ENCODE results near the gene HTRA3. TPM values are rescaled to one million over a fixed set of nuclear protein-coding genes. Genes with fewer than 3 reads are reported as not detected.

HTRA3 gene
- total RNA-seq, 2 donors from 2014 or later: 52.6 to 55.5 TPM

DNA sequence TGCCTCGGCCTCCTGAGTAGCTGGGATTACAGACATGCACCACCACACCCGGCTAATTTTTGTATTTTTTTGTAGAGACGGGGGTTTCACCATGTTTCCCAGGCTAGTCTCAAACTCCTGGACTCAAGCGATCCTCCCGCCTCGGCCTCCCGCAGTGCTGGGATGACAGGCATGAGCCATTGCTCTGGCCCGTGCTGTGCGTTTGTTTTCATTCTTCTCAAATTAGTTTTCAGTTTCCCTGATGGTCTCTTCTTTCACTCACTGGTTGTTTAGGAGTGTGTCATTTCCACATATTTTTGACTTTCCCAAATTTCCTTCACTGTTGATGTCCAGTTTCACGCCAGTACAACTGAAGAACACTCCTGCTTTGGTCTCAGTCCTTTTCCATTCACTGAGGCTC, 38.7 kb upstream of the HTRA3 start:
- DNase-seq (ENCODE audit: low spot score): no peak
- no peak for TF ChIP-seq CTCF (IDR thresholded peaks at IDR 0.05)
- H3K27me3 ChIP-seq (replicated peaks; ENCODE audit: insufficient read depth): no peaks in the 10 kb centered on the region
- H3K4me3 ChIP-seq: no peak overlapping the region
- peaks cover 8 to 25% of the 10 kb centered on the region in 2 donors for H3K4me1 ChIP-seq (ENCODE audit: control insufficient read depth in 1 of 2, low read depth in 2 of 2)
- no peak for ATAC-seq (ENCODE audit: insufficient number of reproducible peaks, low FRiP score, low read depth)
- peaks cover 2% of the 10 kb centered on the region for H3K36me3 ChIP-seq
- no peaks in the 10 kb centered on the region for H3K9me3 ChIP-seq
- H3K27ac ChIP-seq: no peak overlapping the region

DNA sequence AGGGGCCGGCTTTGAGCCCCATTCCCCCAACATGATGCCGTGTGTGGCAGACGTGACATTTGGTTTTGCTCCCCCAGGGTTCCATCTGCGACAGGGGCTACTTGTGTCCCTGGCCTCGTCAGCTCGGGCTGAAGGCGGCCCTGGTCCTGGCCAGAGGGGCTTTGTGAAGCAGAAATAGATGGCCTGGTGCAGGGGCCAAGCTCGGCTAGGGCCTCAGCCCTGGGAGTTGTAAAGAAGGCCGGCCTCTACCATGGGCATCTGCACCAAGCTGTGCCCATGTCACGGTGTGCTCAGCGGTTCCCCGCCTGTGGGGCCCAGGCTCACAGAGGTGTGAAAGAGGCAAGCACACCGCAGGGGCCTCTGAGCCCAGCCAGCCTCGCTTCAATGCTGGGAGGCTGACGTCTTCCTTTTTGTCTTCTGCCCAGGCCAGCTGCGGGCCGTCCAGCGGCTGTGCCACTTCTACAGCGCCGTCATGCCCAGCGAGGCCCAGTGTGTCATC, 38.0 kb upstream of the HTRA3 start:
- no peak for ATAC-seq (ENCODE audit: insufficient number of reproducible peaks, low FRiP score, low read depth)
- H3K4me3 ChIP-seq: no peak overlapping the region
- H3K27me3 ChIP-seq (replicated peaks; ENCODE audit: insufficient read depth): no peaks in the 10 kb centered on the region
- H3K4me1 ChIP-seq (ENCODE audit: control insufficient read depth in 1 of 2, low read depth in 2 of 2): peaks cover 8 to 19% of the 10 kb centered on the region in 2 donors
- H3K9me3 ChIP-seq: no peaks in the 10 kb centered on the region
- TF ChIP-seq CTCF (IDR thresholded peaks at IDR 0.05): no peak
- H3K36me3 ChIP-seq: peaks cover 2% of the 10 kb centered on the region
- no peak for DNase-seq (ENCODE audit: low spot score)
- no peak overlapping the region for H3K27ac ChIP-seq

DNA sequence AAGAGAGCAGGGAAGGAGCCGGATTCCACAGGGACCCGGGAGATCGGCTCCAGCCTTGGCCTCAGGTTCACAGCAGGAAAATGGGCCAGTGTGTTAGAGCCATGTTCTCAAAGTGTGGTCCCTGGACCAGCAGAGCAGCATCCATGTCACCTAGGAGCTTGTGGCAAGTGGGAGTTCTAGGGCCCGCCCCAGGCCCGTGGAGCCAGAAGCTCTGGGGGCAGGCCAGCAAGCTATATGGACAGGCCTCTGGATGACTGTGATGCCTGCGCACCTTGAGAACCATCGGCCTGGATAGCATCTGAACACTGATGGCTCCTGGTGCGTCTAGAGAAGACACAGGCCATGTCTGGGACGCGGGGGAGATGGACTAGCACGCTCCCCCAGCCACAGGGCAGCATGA, 36.8 kb upstream of the HTRA3 start:
- no peak for DNase-seq (ENCODE audit: low spot score)
- no peak for TF ChIP-seq CTCF (IDR thresholded peaks at IDR 0.05)
- no peaks in the 10 kb centered on the region for H3K9me3 ChIP-seq
- ATAC-seq (ENCODE audit: insufficient number of reproducible peaks, low FRiP score, low read depth): no peak
- no peak overlapping the region for H3K27ac ChIP-seq
- H3K4me1 ChIP-seq (ENCODE audit: control insufficient read depth in 1 of 2, low read depth in 2 of 2): peaks cover 8 to 13% of the 10 kb centered on the region in 2 donors
- H3K4me3 ChIP-seq: no peak overlapping the region
- peaks cover 2% of the 10 kb centered on the region for H3K36me3 ChIP-seq
- H3K27me3 ChIP-seq (replicated peaks; ENCODE audit: insufficient read depth): no peaks in the 10 kb centered on the region

GRCh38 chr4:8233672-8234484, 35.7 kb upstream of the HTRA3 start:
- H3K9me3 ChIP-seq: no peaks in the 10 kb centered on the region
- peaks cover 2% of the 10 kb centered on the region for H3K36me3 ChIP-seq
- peaks cover under 1 to 2% of the 10 kb centered on the region in 2 donors for H3K4me1 ChIP-seq (ENCODE audit: control insufficient read depth in 1 of 2, low read depth in 2 of 2)
- no peak for TF ChIP-seq CTCF (IDR thresholded peaks at IDR 0.05)
- ATAC-seq (ENCODE audit: insufficient number of reproducible peaks, low FRiP score, low read depth) (no peak), DNase-seq (ENCODE audit: low spot score) (no peak)
- H3K4me3 ChIP-seq: no peak overlapping the region
- H3K27ac ChIP-seq: no peak overlapping the region
- H3K27me3 ChIP-seq (replicated peaks; ENCODE audit: insufficient read depth): no peaks in the 10 kb centered on the region

DNA sequence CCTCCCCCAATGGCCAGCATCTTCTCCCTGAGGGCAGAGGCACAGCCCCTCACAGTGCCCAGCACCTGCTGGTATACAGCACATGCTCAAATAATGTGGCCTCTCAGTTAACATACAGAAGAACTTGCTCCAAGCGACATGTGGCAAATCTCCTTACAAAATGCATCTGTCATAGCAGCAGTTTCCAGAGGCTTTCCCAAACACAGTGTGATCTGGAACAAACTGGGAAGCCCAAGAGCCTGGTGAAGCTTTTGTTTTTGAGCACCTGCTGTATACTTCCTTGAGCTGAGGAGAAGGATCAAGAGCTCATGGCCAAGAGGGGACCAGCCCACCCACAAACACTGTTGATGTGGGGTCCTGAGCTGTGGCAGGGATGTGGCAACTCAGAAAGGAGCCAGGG, 34.8 kb upstream of the HTRA3 start:
- Histone ChIP-seq H3K27me3 (replicated peaks; ENCODE audit: insufficient read depth) (no peaks in the 10 kb centered on the region), H3K4me1 (ENCODE audit: control insufficient read depth in 1 of 2, low read depth in 2 of 2) (no peaks in the 10 kb centered on the region), H3K27ac (no peak overlapping the region), H3K36me3 (peaks cover 2% of the 10 kb centered on the region), H3K4me3 (no peak overlapping the region), H3K9me3 (no peaks in the 10 kb centered on the region)
- ATAC-seq (ENCODE audit: insufficient number of reproducible peaks, low FRiP score, low read depth) (no peak), DNase-seq (ENCODE audit: low spot score) (no peak)
- no peak for TF ChIP-seq CTCF (IDR thresholded peaks at IDR 0.05)

Data from thoracic aorta (tissue), 2 donors.